ENCODE results near the gene DNAJB14.
A peak's percentile ranks its signal among the peaks of the same experiment; 100 is the strongest.
"Not testable (repeated sequence)": the region's sequence is repeated elsewhere in the genome, so short reads cannot be mapped to it uniquely, and the experiment has no call there.

The DNAJB14 gene
- total RNA-seq: 86.4 to 125 (median 114) reads per million in 4 experiments

DNA sequence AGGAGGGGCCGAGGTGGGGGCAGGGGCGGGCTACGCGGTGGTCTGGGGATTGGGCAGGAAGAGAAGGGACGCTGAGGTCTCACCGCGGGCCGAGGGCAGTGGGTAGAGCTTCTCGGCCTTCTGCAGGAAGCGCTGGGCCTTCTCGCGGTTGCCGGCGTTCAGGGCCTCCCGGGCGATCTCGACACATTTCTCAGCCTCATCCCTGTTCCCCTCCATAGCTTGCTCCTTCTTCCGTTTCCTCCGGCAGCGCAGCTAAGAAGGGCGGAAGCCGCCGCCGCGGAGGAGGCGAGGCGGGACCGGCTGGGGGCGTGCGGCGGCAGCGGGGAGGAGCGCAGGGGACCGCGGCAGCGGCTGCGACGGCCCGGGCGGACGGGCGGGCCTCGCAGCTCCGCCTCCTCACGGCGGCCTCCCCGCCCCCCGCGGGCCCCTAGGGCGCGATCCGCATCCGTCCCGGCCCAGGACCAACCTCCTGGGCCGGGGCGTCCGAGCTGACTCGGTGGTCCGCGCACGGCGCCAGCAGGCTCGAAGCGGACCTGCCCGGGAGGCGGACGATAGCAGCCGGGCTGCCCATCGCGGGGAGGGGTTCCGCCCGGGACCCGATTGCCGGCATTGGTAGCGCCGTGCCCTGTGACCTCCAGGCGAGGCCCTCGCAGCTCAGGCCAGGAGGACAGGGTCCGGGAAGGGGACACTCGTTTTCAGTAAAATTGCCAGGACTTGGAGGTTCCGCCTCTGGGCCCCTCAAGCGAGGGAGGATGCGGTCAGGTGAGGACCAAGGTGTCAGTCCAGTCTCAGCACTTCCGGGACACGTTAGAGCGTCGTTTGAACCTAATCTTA lies at the start of gene DNAJB14:
Gene DNAJB14, minus strand, starts transcription at position 263 of the 834 bp plus-strand sequence. Its CDS starts 47 bp downstream, at position 216.
- peak; percentile 60 for DNase-seq

DNA sequence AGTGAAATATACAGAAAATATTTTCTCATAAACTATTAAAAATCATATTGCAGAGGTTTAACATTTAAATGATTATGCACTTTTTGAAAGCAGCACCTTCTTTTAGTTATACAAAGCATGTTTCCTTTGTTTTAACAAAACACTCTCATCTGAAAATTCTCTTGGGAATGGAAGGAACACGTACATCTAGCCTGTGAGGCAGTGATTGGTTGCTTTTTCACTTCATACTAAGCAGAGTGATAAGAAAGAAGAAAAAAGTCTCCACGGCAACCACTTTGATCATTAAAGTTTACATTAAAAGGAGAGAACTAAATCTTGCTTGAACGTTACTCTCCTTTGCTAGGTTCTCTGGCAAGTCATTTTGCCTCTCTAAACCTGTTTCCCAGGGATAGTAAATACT lies 45.3 kb upstream of the DNAJB14 start:
- no peak for DNase-seq

DNA sequence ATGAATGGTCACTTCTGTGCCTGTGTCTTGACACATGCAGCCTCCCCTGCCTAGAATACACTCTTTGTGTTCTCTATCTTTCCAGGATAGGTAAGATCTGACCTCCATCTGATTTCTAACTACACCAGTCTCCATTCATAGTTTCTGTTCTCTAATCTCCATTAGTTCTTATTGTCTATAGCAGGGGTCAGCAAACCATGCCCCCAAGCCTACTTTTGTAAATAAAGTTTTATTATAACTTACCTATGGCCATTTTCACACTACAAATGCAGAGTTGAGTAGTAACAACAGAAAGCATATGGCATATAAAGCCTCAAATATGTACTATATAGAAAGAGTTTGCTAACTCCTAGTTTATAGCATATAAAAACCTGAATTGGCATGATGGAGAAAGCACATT lies 41.3 kb upstream of the DNAJB14 start:
- no peak for DNase-seq

DNA sequence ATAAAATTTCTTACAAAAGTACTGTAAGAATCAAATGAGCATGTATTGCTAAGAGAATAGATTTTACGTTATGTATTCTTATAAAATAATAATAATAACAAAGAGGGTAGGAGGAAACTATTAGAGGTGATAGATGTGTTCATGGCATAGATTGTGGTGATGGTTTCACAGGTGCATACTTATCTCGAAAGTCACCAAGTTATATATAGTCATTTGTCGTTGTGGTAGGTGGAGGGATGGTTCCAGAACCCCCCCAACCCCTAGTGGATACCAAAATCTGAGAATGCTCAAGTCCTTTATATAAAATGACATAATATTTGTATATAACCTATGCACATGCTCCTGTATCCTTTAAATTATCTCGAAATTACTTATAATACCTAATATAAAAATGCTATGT lies 40.4 kb upstream of the DNAJB14 start:
- DNase-seq: no peak

DNA sequence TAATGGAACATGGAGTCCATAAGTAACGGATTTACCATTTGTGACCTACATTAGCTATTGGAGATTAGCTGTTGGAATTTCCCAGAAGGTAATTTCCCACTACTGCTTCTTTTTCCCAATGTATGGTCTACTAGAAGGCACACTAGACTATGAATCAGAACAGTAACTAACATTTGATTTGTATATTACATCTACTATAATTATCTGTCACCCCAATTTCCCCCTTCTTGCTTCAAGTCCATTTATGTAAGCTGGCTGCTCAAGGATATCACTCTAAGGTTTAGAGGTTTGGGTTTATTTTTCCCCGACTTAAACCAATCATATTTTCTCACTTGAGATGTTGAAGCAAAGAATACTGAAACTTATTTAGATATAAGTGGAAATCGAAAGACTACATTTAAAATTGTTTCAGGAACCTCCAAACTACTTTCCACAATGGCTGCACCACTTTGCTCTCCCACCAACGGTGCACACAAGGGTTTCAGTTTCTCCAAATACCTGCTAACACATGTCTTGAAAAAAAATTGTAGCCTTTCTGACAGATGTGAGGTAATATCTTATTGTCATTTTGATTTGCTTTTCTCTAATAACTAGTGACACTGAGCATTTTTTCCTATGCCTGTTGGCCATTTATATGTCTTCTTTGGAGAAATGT lies 37.0 kb upstream of the DNAJB14 start:
- no peak for DNase-seq

DNA sequence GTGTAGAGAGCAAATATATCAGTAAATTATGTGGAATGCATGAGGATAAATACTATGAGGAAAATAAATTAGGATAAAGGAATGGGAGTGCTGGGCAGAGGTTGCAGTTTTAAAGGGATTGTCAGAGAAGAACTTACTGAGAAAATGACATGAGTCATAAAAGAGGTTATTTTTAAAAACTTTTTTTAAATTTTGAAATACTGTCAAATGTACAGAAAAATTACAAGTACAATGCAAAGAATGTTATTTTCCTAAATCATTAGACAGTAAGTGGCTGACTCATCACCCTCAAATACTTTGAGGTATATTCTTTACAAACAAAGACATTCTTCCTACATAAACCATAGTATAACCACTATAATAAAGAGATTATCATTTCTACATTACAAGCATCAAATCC lies 33.5 kb upstream of the DNAJB14 start:
- no peak for DNase-seq

DNA sequence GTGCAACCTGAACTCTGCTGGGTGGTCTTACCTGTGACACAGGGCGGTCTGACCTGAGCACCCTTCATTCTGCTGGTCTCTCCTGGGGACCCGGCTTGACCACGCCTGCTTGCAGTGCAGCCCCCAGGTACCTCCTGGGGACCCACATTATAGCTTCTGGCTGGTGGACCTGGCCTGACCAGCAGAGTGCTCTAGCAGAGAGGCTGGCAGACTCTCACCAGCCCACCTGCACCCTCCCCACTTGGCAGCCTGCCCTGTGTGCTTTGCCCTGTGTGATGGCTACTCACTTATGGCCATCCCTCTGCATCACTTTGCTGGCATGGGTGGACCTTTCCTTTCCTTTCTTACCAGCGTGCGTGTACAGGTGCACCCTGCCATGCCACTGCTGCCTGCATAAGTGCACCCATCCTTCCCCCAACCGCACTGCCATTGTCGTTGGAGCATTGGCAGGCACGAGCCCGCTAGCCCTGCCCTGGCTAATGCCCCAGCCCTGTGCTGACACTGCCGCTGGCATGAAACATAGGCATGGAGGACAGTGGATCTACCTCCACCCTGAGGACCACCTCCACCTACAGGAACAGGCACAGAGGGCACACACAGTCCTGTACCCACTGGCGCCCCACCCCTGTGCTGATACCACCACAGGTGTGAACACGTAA lies 25.2 kb upstream of the DNAJB14 start:
- DNase-seq: no peak

DNA sequence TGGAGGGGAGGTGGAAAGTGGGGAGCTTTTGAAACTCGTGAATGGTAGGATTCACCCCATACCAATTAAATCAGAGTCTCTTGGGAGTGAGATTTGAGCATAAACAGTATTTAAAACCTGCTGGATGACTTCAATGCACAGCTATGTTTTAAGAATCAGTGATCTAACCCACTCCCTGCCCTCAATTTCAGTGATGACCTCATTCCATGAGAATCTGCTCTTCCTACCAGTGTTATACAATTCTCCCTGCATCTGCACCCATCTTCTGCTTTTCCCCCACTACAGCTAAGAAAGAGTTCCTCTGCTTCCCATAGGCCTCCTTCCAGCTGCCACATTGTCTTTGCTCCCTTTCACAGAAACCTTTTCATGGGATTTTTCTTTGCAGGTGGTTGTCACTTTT lies 21.9 kb upstream of the DNAJB14 start:
- no peak for DNase-seq

DNA sequence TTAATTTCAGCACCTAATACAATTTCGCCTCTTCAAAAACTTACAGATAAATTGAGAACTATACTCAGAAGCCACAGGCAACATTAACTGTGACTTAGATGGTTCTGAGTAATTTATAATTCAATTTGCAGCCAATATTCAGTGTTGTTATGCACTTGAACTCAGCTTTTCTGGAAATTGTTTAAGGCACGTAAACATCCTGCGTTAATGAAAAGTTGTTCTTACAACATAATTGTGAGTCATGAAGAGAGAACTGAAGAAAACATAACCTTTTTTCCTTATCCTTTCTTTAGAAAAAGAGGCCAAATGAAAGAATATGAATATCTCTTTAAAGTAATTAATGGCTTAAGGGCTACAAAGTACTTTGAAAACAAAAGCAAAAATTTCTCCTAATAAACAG lies 20.3 kb upstream of the DNAJB14 start:
- DNase-seq: no peak

DNA sequence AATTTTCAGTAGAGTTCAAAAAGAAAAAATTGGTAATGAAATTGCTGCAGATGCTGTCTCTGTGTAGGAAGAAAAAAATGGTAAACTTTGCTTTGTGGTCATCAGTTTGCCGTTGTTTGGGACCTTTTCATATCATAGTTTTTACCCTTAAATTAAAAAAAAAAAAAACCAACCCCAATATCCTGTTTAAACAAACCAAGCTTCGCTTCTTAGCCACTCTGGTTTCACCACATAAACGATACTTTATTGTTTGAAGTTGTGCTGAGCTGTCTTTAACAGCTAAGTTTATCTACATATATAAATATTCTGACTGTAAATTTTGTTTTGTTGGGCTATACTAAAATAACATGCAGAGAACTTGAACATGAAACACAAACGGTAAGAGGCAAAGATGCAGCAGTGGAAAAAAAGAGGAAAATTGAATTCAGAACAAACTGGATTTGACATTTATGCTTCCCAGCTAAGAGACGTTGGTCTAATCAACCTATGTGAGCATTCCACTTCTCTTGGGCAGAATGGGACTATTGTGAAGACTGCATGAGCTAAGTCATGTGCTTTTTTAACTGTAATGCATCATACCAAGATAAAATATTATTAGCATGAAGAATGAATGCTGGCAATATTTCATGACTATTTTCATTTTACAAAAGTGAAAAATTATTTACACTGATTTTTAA lies 19.4 kb upstream of the DNAJB14 start:
- DNase-seq: no peak

DNA sequence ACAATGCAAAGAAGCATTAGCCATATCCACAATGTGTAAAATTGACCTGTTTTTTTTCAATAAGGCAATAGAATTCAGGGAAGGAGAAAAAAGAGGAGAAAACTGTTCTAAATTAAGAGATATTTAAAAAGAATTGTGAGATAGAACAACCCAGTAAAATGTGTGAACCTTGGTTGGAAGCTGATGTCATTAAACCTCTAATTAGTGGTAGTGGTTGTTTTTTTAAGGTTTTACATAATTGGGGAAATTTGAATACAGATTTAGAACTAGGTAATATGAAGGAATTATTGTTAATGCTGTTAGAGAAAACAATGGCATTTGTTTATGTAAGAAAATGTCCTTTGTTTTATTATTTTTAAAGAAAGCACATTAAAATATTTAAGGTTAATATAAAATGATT lies 18.8 kb upstream of the DNAJB14 start:
- no peak for DNase-seq

DNA sequence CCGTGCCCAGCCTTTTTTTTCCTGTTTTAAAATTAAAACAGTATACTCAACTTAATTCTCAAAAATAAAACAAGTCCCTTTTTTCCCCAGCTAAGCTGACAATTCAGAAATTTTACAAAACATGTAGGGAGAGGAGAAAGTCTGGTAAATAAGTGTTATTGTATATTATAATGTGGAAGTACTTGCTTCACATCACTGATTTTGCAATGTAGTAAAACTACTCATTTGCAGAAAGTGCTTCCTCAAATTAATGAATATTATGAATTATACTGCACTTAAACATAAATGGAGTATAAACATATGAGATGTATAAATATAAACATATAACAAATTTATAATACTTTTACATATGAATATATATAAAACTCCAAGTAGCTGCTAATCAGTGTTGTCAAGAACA lies 15.3 kb upstream of the DNAJB14 start:
- DNase-seq: no peak

DNA sequence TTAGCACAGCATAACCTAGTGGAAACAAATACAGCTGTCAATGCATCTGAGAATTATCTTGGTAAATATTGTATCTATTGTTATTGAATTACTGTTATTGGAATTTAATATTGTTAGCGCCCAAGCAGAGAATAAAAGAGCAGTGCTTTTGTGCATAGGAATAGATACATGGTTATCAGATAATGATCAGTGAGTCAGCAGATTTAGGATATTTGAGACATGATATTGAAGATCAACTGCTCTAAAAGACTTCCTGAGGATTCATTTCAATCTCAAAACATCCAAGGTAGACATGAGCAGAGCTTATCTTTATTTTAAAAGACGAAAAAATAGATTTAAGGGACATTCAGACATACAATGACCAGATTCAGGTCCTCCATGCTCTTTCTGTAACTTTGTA lies 14.2 kb upstream of the DNAJB14 start:
- no peak for DNase-seq

DNA sequence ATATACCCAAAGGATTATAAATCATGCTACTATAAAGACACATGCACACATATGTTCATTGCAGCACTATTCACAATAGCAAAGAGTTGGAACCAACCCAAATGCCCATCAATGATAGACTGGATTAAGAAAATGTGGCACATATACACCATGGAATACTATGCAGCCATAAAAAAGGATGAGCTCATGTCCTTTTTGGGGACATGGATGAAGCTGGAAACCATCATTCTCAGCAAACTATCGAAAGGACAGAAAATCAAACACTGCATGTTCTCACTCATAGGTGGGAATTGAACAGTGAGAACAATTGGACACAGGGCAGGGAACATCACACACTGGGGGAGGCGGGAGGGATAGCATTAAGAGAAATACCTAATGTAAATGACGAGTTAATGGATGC lies 11.8 kb upstream of the DNAJB14 start:
- not testable (repeated sequence) for DNase-seq

DNA sequence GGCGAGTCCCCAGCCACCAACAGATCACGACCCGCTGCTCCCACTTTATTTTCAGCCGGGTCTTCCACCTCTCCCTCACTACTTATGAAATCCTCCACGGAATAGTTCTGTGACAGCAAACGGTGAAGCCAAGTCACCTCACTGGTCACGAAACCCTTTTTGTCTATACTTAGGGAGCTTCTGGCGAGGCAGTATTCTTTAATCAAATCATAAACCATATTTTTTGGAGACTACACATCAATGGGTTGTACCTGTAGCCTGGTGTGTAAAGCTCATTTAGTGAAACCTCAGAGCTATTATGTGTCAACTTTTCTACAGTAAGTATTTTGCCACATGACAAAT lies 4.5 kb upstream of the DNAJB14 start:
- DNase-seq: no peak

DNA sequence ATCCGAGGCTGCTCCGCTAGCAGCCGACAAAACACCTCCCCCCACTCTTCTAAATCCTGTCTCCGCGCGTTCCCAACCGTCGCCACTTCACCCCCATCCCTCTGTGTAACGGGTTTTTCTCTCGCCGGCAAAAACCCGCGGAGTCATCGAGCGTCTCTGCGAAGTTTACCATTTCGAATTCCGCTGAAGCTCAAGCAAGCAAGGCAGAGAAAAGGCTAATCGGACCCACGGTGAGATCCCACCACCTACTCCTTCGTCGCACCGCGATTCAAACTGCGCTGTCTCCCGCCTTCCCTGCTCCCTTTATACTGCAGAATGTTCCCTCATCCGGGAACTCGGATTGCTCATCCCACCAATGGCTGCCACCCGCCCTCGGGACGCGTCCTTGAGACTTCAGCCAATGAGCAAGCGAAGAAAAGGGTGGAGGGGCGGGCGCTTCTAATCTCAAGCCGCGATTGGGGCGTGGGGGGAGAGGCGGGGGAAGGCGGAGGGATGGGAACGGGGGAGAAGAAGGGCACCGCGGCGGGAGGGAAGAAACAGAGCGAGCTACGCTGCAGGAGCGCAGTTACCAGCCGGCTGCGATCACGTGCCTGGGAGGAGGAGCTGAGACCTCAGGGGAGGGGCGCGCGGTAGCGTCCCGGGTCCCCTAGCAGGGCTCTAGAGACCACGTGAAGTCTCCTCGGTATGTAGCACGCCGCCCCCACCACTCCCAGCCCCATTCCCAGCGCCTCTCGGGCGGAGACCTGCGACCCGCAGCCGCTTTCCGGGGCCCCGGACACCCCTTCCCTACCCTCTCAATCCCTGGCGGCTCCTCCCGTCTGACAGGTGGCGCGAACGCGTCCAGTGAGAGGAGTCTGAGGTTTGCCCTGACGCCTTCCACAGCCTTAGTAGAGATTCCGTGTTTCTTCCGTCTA lies 3.8 kb upstream of the DNAJB14 start, which contains the start of gene H2AZ1:
Gene H2AZ1, minus strand, starts transcription at position 277 of the 914 bp plus-strand sequence. Its CDS starts 105 bp downstream, at position 172.
- DNase-seq: peak; percentile 99

DNA sequence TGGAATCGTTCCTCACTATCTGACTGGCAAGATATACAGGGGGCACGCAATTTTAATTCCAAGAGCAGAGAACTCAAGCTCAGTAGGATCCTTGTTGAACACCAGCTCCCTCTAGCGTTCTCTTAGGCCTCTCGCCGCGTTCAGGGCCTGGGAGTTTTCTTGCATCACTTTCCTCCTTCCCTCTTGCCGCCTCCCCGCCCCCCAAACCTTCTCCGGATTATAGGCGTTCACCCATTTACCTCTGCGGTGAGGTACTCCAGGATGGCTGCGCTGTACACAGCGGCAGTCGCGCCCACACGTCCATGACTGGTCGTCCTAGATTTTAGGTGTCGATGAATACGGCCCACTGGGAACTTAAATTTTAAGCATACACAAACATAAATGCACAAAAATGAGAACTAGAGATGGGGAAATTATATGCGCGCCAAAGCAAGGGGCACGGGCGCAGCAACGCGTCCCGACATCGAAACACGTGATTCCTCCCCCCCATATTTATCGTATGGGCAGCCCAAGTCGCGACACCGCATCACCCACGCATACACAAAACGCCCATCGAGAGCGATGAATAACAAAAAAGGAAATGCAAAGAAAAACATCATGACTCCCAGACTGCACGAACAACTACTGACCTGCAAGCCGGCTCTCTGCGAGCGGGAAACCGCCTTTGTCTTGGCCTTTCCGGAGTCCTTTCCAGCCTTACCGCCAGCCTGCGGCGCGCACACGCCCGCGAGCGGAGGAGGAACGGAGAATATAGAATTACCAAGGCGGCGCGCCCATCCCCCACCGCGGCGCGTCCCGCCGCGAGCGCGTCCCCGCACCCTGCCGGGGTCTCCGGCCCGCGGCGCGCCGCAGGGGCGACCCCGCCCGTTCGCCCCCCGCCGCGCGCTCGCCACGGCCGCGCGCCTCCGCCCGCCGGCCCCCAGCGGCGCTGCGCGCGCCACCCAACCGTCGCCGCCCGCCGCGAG lies 2.9 kb upstream of the DNAJB14 start:
- peak; percentile 85 for DNase-seq

DNA sequence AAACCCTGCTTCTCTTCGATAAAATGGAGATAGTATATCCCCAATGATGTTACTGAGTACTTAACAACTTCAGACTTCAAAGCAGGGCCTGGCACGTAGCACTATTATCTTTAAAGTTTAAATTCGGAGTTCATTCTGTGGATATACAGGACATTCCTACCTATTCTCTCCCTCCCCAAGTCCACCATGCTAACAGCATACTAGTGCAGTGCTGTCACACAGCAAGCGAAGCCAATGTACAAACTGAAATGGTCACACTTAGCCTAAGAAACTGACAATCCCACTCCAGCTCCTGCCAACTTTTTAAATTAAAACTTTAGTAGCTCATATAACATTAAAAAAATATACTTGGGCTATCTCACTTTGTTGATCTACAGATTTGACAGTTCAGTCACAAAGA lies 1.2 kb upstream of the DNAJB14 start:
- no peak for DNase-seq

DNA sequence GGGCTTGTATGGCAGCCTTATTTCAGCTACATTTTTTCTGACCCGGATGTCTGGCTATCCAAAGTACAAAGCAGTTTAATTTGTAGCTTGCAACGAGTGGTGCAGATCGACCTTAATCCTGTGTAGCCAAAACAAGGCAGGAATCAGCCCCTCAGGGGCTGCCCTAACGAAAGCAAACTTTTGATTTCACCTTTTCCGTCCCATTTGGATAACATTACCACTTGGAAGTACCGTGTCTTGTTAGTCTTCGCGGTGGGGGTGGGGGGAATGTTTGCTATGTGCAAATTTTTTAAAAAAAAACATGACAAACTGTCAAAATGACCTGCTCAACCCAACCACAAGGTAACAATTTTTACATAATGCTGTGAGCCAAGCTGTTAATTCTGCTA lies 766 bp upstream of the DNAJB14 start:
- no peak for DNase-seq

DNA sequence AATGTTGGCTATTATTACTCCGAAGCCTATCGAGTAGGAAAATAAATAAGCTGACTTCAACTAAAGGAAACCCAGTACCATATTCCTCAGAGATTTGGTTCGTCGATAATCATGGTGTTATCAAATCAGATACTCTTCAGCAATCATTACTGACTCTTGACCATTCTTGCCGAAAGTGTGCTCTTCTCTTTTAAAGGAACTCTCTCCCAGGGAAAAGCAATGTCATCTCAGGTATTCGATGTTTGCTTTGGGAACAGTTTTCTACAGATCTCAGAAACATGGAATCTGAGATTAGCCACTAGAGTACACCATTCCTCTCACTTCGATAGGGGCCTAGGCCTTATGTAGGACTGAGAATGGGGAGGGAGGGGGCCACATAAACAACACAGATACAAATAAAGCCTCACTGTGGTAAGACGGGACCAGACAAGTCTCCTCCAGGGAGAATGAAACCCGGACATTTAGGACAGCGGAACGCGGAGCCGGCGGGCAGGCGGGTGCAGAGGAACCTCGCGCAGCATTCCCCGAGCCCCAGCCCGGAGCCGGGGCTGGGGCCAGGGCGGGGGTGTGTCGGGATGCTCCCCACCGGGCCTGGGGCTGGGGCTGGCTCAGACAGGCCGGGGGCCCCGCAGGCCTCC lies 581 bp downstream of the DNAJB14 start:
- DNase-seq: no peak

All from effector CD8-positive, alpha-beta T cell (primary cell).